HG03066 (cell line): Measurements from ENCODE around the gene IFITM5.
"Not testable (repeated sequence)": the region's sequence is repeated elsewhere in the genome, so short reads cannot be mapped to it uniquely, and the experiment has no call there.

Source experiments
- ATAC-seq: cut with Tn5 transposase; IDR thresholded peaks from one replicate; pipeline ENCODE4 v1.9.1; 2021; ENCODE audit warnings: low read depth; ENCODE audit not compliant: unreplicated experiment

IFITM5 gene

GRCh38 chr11:286977-287820 lies 12.1 kb downstream of the IFITM5 start:
- ATAC-seq = not testable (repeated sequence)

DNA sequence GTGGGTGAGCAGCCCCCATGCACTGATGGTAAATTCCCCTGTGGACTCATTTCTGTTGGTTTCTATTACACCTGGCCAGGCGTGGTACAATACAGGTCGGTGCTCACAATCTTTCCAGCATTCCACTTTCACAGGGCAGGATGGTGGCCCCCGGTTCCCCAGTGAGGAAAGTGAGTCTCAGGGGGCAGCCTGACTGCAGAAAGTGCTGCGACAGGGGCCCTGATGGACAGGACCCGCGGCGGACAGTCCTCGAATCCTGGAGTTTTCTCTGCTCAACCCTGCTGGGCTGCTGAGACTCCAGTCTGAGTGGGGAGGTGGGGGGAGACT lies 13.5 kb downstream of the IFITM5 start:
- no peak for ATAC-seq

GRCh38 chr11:285021-285893 lies 14.1 kb downstream of the IFITM5 start:
- ATAC-seq = no peak

- ATAC-seq = no peak
Measured at GRCh38 chr11:284105-285020, 15.0 kb downstream of the IFITM5 start.

DNA sequence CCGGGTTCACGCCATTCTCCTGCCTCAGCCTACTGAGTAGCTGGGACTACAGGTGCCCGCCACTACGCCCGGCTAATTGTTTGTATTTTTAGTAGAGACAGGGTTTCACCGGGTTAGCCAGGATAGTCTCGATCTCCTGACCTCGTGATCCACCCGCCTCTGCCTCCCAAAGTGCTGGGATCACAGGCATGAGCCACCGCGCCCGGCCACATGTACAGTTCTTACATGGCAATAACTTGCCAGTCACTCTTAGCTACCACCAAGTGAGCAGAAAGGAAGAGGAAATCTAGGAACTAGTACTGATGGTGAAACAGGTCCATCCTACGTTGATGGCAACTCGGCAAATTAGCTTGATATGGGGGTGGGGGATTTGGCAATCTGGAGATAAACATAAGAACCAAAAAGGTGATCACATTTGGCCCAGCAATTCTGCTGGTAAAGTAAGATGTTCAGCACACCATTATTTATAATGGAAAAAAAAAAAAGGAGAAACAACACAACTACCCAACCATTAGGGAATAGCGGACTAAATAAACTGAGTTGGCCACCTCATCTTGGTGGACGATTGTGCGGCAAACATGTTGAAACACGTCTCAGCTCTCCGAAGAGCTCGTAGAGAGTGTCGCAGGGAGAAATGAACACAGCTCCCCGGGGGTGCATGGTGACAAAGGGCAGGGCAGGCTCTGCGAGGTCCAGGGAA lies 15.8 kb downstream of the IFITM5 start:
- ATAC-seq = no peak

GRCh38 chr11:282630-283360 lies 16.5 kb downstream of the IFITM5 start:
- no peak for ATAC-seq

DNA sequence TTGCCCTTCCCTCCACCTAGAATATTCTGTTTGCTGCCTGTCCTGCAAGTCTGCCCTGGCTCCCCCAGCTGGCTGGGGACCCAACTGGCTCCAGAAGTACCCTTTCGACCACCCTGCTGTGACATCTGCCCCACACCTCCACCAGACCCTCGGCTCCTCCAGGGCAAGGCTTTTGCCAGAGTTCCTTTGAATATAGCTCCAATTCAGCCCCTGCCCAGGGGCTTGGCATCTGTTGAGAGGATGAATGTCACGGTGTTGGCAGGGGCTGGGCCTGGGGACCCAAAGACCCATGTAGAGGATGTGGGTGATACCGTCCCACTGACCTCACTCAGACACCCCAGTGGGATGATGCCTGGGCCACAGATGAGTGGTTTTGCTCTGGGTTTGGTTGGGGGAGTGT lies 17.2 kb downstream of the IFITM5 start:
- ATAC-seq = no peak

GRCh38 chr11:281486-282161 lies 17.7 kb downstream of the IFITM5 start:
- ATAC-seq = no peak

- no peak for ATAC-seq
Measured at GRCh38 chr11:280706-281485, 18.4 kb downstream of the IFITM5 start.

GRCh38 chr11:279966-280705 lies 19.2 kb downstream of the IFITM5 start:
- no peak for ATAC-seq

DNA sequence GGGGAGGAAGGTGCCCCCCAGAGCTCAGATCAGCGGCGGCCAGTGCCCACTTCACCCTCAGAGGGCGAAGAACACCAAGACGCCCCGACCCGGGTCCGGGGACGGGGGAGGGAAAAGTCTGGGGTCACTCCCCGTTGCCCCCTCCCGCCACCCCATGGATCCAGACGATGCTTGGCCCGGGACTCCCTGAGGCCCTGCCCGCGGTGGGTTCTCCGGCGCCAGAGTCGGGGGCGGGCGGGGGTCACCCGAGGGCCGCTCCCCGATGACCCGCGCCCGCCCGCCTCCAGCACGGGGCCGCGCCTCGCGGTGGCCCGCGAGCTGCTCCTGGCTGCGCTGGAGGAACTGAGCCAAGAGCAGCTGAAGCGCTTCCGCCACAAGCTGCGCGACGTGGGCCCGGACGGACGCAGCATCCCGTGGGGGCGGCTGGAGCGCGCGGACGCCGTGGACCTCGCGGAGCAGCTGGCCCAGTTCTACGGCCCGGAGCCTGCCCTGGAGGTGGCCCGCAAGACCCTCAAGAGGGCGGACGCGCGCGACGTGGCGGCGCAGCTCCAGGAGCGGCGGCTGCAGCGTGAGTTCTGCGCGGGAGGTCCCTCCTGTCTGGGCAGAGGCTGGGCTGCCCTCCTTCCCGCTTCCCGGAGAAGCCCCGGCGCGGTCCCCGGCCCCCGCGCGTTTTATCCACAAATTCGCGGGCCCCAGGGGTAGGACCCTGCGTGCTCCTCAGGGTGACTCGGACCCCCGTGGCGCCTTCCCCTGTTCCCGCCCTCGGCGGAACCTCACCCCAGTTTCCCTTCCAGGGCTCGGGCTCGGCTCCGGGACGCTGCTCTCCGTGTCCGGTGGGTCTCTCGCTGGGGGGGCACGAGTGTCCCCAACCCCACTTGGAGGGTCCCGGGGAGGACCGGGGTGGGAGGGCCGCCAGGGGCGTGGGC lies 20.0 kb downstream of the IFITM5 start:
- no peak for ATAC-seq

DNA sequence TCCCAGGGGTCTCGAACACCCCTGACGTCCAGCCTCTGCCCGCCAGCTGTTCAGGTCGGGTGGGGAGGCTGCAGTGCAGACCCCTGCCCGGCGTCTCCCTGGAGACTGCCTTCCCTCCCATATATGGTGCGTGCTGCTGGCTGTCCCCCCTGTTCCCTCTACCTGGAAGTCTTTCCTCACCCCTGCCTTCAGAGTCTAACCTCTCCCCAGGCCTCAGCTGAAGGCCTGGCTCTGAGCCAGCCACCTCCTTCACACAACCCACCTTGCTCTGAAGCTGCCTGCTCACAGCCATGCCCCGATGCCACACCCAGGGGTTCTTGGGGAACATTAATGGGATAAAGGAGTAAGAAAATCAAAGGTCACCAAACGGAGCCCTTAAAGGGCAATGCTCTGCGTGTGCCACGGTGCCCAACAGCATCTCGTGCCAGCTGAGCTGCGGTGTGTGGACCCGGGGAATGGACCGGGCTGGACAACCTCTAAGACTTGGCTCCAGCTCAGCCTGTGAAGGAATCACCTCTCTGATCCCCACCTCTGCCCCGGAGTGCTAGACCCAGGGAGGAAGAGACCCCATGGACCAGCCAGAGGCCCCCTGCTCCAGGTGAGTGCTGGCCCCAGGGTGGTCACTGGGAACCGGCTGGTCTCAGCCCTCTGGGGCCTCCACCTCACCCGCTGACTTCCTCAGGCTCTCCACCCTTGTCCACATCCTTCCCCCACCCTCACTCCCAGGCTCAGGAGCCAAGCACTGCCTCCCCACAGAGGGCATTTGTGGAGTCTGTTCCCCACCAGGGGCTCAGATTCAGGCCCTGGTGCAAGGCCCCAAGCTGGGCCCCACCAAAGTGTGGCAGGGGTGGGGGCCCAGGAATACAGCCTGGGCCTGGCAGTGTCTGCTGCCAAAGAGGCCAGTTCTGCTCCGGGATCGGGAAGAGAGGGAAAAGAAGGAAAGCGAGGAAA lies 21.1 kb downstream of the IFITM5 start, which contains the start of gene NLRP6:
TSS of gene NLRP6 (plus strand) at position 407 of the 951 bp plus-strand sequence. CDS start at position 570, 163 bp downstream.
- no peak for ATAC-seq

GRCh38 chr11:276219-276618 lies 23.1 kb downstream of the IFITM5 start:
- no peak for ATAC-seq

DNA sequence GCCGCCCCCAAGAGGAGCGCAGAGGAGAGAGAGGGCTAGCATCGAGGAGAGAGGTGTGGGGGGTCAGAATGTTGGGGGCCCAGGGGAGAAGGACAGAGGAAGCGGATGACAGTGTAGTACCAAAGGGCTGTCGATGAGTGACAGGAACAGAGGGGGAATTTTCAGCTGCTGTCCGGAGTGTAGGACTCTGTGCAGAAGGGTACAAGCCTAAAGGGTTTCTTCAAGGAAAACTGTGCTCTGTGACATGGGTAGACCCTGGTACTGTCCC lies 26.5 kb downstream of the IFITM5 start:
- ATAC-seq = no peak

DNA sequence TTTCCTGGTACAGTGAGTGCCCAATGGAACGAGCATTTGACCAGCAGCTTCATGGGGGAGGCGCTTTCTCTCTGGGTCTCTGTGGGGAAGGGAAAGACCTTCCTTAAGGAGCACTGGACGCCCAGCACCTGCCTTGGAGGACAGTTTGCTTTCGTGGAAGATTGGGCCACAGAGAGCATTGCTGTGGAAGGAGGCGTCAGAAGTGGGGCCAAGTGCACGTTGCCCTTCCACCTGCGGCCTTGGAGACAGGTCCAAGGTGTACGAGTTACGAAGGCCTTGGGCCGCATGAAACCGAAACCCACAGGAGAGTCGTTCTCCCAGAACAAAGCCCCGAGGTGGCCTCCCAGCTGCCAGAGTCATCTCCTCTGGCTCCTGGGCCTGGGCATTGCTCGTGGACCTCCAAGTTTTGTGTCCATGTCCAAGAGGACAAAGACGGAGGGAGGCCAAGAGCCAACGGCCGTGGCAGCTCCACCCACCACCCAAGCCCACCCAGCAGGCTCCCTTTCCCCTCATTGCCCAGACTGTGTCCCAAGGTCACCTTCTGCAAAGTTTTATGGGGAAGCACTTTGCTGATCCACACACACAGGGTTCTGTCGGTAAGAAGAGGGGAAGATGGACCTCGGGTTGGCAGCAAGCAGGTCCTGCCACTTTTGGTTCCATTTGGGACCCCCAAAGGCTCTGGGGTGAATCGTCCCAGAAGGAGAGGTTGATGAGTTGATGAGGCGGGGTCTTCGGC lies 27.0 kb downstream of the IFITM5 start:
- no peak for ATAC-seq
